ENCODE results near the gene BABAM2. TPM values are rescaled to one million over a fixed set of nuclear protein-coding genes. Genes with fewer than 3 reads are reported as not detected.
A peak's percentile ranks its signal among the peaks of the same experiment; 100 is the strongest.

The BABAM2 gene
- total RNA-seq, 3 donors from 2014 or later = 34.8 to 42.4 (median 41.3) TPM

- intact Hi-C loops (cut with DNase I, micrococcal nuclease) = no loop called here
- H3K9me3 ChIP-seq = no peaks in the 10 kb centered on the region
- no peaks in the 10 kb centered on the region for H3K36me3 ChIP-seq (ENCODE audit: low read depth)
- TF ChIP-seq, protein P1, sequence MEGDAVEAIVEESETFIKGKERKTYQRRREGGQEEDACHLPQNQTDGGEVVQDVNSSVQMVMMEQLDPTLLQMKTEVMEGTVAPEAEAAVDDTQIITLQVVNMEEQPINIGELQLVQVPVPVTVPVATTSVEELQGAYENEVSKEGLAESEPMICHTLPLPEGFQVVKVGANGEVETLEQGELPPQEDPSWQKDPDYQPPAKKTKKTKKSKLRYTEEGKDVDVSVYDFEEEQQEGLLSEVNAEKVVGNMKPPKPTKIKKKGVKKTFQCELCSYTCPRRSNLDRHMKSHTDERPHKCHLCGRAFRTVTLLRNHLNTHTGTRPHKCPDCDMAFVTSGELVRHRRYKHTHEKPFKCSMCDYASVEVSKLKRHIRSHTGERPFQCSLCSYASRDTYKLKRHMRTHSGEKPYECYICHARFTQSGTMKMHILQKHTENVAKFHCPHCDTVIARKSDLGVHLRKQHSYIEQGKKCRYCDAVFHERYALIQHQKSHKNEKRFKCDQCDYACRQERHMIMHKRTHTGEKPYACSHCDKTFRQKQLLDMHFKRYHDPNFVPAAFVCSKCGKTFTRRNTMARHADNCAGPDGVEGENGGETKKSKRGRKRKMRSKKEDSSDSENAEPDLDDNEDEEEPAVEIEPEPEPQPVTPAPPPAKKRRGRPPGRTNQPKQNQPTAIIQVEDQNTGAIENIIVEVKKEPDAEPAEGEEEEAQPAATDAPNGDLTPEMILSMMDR (IDR thresholded peaks at IDR 0.05) = no peak
- ATAC-seq (peak; percentile 86), DNase-seq (peak in 2 of 3 donors; percentile 16 to 38)
- H3K4me3 ChIP-seq = no peak overlapping the region
- peaks cover 4% of the 10 kb centered on the region for H3K4me1 ChIP-seq (ENCODE audit: low read depth)
Measured at GRCh38 chr2:28080911-28081310, 190.4 kb downstream of the BABAM2 start.

DNA sequence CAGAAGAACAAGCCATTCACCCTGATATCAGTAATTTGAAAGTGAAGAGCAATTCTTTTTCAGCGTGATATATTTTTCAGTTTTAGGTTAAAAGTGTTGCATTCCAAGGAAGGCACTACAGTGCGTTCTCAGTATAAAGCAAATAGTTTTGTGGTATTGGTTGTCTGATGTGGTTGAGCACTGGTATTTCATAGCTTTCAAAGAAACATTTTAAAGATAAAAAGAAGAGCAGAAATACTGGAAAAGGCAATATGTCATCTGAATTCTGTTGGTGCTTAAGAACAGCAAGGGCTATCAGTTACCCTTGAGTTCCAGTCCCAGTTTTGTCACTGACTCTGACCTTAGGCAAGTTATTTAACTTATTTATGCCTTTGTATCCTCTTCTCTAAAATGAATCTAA is 191.6 kb downstream of the BABAM2 start:
- ATAC-seq = no peak

GRCh38 chr2:28083476-28083875 is 192.9 kb downstream of the BABAM2 start:
- H3K36me3 ChIP-seq (ENCODE audit: low read depth) = no peaks in the 10 kb centered on the region
- no peak for ATAC-seq
- intact Hi-C loops (cut with DNase I, micrococcal nuclease) = no loop called here

More for the DNA sequence above, 191.6 kb downstream of the BABAM2 start:
- DNase-seq = no peak
- intact Hi-C loops (cut with DNase I, micrococcal nuclease) = no loop called here
- H3K36me3 ChIP-seq (ENCODE audit: low read depth) = no peaks in the 10 kb centered on the region
- no peak overlapping the region for H3K4me3 ChIP-seq
- TF ChIP-seq, protein P1 (IDR thresholded peaks at IDR 0.05) = no peak
- no peaks in the 10 kb centered on the region for H3K9me3 ChIP-seq
- peaks cover 4% of the 10 kb centered on the region for H3K4me1 ChIP-seq (ENCODE audit: low read depth)

GRCh38 chr2:28084564-28084963 is 194.0 kb downstream of the BABAM2 start:
- intact Hi-C loops (cut with DNase I, micrococcal nuclease) = no loop called here
- no peak for DNase-seq
- no peaks in the 10 kb centered on the region for H3K36me3 ChIP-seq (ENCODE audit: low read depth)
- no peak overlapping the region for H3K4me3 ChIP-seq
- TF ChIP-seq, protein P1 (IDR thresholded peaks at IDR 0.05) = no peak
- H3K4me1 ChIP-seq (ENCODE audit: low read depth) = peaks cover 4% of the 10 kb centered on the region
- ATAC-seq = no peak
- H3K9me3 ChIP-seq = no peaks in the 10 kb centered on the region

More at GRCh38 chr2:28083476-28083875, 192.9 kb downstream of the BABAM2 start:
- H3K4me1 ChIP-seq (ENCODE audit: low read depth) = peaks cover 4% of the 10 kb centered on the region
- DNase-seq = no peak
- no peak overlapping the region for H3K4me3 ChIP-seq
- TF ChIP-seq, protein P1 (IDR thresholded peaks at IDR 0.05) = no peak
- H3K9me3 ChIP-seq = no peaks in the 10 kb centered on the region

DNA sequence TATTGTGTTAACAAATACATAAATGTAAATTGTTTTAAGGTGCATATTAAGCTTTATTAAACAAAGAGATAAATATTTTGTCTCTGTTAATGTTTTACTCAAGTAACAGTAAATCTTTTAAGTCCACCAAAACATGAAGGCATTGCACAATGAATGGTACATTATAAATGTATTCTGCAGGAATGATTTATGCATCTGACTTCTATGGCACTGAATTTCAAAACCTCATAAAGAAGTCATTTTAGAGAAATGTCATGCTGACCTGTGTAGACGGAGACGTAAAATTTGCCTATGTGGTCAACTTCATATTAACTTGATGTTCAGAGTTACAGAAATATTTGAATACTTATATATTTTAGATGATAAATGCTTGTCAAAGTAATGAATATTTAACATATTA is 194.7 kb downstream of the BABAM2 start:
- peaks cover 4% of the 10 kb centered on the region for H3K4me1 ChIP-seq (ENCODE audit: low read depth)
- H3K4me3 ChIP-seq = no peak overlapping the region
- no peaks in the 10 kb centered on the region for H3K36me3 ChIP-seq (ENCODE audit: low read depth)
- ATAC-seq (no peak), DNase-seq (no peak)
- no peaks in the 10 kb centered on the region for H3K9me3 ChIP-seq
- intact Hi-C loops (cut with DNase I, micrococcal nuclease) = no loop called here
- TF ChIP-seq, protein P1 (IDR thresholded peaks at IDR 0.05) = no peak

GRCh38 chr2:28086611-28087010 is 196.1 kb downstream of the BABAM2 start:
- Histone ChIP-seq H3K36me3 (ENCODE audit: low read depth) (no peaks in the 10 kb centered on the region), H3K4me1 (ENCODE audit: low read depth) (no peaks in the 10 kb centered on the region), H3K4me3 (no peak overlapping the region), H3K9me3 (no peaks in the 10 kb centered on the region)
- TF ChIP-seq, protein P1 (IDR thresholded peaks at IDR 0.05) = no peak
- no peak for ATAC-seq
- DNase-seq = no peak
- intact Hi-C loops (cut with DNase I, micrococcal nuclease) = no loop called here

Measured in mucosa of descending colon (tissue), 3 donors.